ENCODE data around the gene KCNK6.

The KCNK6 gene

DNA sequence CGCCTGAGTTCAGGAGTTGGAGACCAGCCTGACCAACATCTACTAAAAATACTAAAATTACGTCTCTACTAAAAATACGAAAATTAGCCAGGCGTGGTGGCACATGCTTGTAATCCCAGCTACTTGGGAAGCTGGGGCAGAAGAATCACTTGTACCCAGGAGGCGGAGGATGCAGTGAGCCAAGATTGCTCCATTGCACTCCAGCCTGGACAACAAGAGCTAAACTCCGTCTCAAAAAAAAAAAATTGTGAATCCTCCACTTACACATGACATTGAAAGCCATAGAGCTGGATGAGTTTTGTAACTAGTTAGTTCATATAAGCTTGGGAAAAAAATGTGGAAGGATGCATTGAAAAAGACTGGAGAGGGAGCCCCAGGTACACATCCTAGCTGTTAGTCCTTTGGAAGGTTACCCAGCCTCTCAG is 54.3 kb downstream of the KCNK6 start:
- H3K27me3 ChIP-seq (ENCODE audit: insufficient read depth, low read length, poor library complexity), result no peaks in the 10 kb centered on the region
- H4K20me1 ChIP-seq (ENCODE audit: insufficient read depth, low read length), result peaks cover 22% of the 10 kb centered on the region
- H3K4me2 ChIP-seq (ENCODE audit: insufficient read depth, low read length), result peak overlapping the region; percentile 72
- peak overlapping the region; percentile 91 for H3K9ac ChIP-seq (ENCODE audit: low read depth, low read length)
- no peak for TF ChIP-seq EZH2 (IDR thresholded peaks at IDR 0.05; ENCODE audit: borderline replicate concordance, low read depth, low read length, severe bottlenecking)
- TF ChIP-seq, protein P1, sequence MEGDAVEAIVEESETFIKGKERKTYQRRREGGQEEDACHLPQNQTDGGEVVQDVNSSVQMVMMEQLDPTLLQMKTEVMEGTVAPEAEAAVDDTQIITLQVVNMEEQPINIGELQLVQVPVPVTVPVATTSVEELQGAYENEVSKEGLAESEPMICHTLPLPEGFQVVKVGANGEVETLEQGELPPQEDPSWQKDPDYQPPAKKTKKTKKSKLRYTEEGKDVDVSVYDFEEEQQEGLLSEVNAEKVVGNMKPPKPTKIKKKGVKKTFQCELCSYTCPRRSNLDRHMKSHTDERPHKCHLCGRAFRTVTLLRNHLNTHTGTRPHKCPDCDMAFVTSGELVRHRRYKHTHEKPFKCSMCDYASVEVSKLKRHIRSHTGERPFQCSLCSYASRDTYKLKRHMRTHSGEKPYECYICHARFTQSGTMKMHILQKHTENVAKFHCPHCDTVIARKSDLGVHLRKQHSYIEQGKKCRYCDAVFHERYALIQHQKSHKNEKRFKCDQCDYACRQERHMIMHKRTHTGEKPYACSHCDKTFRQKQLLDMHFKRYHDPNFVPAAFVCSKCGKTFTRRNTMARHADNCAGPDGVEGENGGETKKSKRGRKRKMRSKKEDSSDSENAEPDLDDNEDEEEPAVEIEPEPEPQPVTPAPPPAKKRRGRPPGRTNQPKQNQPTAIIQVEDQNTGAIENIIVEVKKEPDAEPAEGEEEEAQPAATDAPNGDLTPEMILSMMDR (IDR thresholded peaks at IDR 0.05; ENCODE audit: borderline replicate concordance, extremely low read depth, low read length, poor library complexity, severe bottlenecking), result no peak
- peaks cover 40% of the 10 kb centered on the region for H3K79me2 ChIP-seq (ENCODE audit: insufficient read depth, low read length)
- ATAC-seq (ENCODE audit: insufficient read depth, low read depth) (no peak), DNase-seq (no peak)
- no peaks in the 10 kb centered on the region for H3K9me3 ChIP-seq (ENCODE audit: insufficient read depth, low read length, severe bottlenecking)
- peaks cover 26% of the 10 kb centered on the region for H3K4me1 ChIP-seq (ENCODE audit: insufficient read depth, low read length)
- peak overlapping the region; percentile 95 for H2AFZ ChIP-seq (ENCODE audit: low read depth, low read length)
- H3K4me3 ChIP-seq (ENCODE audit: low read depth in 1 of 2, low read length in 2 of 2), result peak overlapping the region; percentile 28 to 67; a peak in 3 of 4 replicates
- H3K27ac ChIP-seq (ENCODE audit: low read length), result peak overlapping the region; percentile 90
- H3K36me3 ChIP-seq (ENCODE audit: insufficient read depth, low read length), result peaks cover 32% of the 10 kb centered on the region

DNA sequence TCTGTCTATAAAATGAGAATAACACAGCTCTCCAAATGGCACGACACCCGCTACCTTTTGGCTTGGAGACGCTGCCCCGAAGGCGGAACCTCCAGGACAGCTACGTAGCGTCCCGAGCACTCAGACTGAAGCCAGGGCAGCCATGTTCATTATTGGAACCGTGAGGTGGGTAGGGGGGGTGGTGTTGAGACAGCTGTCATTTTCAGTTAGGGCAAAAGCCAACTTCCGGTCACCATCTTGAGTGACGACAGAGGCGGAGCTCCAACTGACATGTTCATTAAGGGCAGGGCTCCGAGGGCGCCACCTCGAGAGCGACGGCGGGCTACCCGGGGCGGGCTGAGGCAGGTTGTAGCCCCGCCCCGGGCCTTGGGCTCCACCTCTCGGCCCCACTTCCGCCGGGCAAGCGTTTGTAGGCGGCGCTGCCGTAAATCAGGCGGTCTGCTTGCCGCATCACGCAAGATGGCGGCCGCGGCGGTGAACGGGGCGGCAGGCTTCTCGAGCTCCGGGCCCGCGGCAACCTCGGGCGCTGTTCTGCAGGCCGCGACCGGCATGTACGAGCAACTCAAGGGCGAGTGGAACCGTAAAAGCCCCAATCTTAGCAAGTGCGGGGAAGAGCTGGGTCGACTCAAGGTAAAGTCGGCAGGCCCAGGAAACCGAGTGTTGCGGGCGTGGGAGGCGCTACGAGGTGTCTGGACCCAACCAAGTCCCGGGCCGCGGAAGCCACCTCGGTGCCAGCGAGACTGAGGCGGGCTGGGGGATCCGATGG is 54.9 kb downstream of the KCNK6 start, which contains the start of gene PSMD8:
Gene PSMD8 (plus strand): TSS at position 240 of the 766 bp plus-strand sequence. CDS start 31 bp downstream, at position 271.
- peak within 1 kb of the TSS; percentile 90 for H3K27ac ChIP-seq (ENCODE audit: low read length)
- TF ChIP-seq, protein P1 (IDR thresholded peaks at IDR 0.05; ENCODE audit: borderline replicate concordance, extremely low read depth, low read length, poor library complexity, severe bottlenecking), result peak; percentile 45
- no peak for TF ChIP-seq EZH2 (IDR thresholded peaks at IDR 0.05; ENCODE audit: borderline replicate concordance, low read depth, low read length, severe bottlenecking)
- no peaks in the 10 kb centered on the region for H3K9me3 ChIP-seq (ENCODE audit: insufficient read depth, low read length, severe bottlenecking)
- H3K79me2 ChIP-seq (ENCODE audit: insufficient read depth, low read length), result peaks cover 46% of the 10 kb centered on the region
- peak within 1 kb of the TSS; percentile 93 for H3K4me2 ChIP-seq (ENCODE audit: insufficient read depth, low read length)
- peak within 1 kb of the TSS; percentile 91 to 94 for H3K4me3 ChIP-seq (ENCODE audit: low read depth in 1 of 2, low read length in 2 of 2)
- peak within 1 kb of the TSS; percentile 95 for H2AFZ ChIP-seq (ENCODE audit: low read depth, low read length)
- H3K9ac ChIP-seq (ENCODE audit: low read depth, low read length), result peak within 1 kb of the TSS; percentile 91
- peak; percentile 99 for DNase-seq
- ATAC-seq (ENCODE audit: insufficient read depth, low read depth), result peak; percentile 93
- peaks cover 28% of the 10 kb centered on the region for H4K20me1 ChIP-seq (ENCODE audit: insufficient read depth, low read length)
- H3K4me1 ChIP-seq (ENCODE audit: insufficient read depth, low read length), result peaks cover 26% of the 10 kb centered on the region
- H3K27me3 ChIP-seq (ENCODE audit: insufficient read depth, low read length, poor library complexity), result no peaks in the 10 kb centered on the region
- peaks cover 38% of the 10 kb centered on the region for H3K36me3 ChIP-seq (ENCODE audit: insufficient read depth, low read length)

DNA sequence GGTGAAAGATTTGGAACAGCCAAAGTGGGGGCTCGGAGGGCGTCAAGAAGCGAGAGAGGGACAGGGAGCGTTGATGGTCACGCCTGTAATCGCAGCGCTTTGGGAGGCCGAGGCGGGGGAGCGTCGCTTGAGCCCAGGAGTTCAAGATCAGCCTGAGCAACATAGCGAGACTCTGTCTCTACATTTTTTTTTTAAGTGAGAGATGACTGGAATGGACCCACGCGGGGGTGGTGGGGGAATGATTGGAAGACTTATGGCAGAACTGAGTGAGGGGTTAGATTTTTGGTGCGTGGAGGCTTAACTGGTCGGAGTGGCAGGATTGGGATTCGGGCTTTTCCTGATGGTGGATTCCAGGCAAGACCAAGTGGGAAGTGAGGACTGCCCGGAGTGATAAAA is 55.5 kb downstream of the KCNK6 start:
- peaks cover 48% of the 10 kb centered on the region for H3K79me2 ChIP-seq (ENCODE audit: insufficient read depth, low read length)

More for the DNA sequence above, 55.5 kb downstream of the KCNK6 start:
- peak overlapping the region; percentile 90 for H3K27ac ChIP-seq (ENCODE audit: low read length)
- no peak for DNase-seq
- H3K4me1 ChIP-seq (ENCODE audit: insufficient read depth, low read length), result peaks cover 26% of the 10 kb centered on the region
- H4K20me1 ChIP-seq (ENCODE audit: insufficient read depth, low read length), result peaks cover 29% of the 10 kb centered on the region
- H3K27me3 ChIP-seq (ENCODE audit: insufficient read depth, low read length, poor library complexity), result no peaks in the 10 kb centered on the region
- peak overlapping the region; percentile 91 to 94 for H3K4me3 ChIP-seq (ENCODE audit: low read depth in 1 of 2, low read length in 2 of 2)
- peak overlapping the region; percentile 89 for H2AFZ ChIP-seq (ENCODE audit: low read depth, low read length)
- no peaks in the 10 kb centered on the region for H3K9me3 ChIP-seq (ENCODE audit: insufficient read depth, low read length, severe bottlenecking)
- H3K4me2 ChIP-seq (ENCODE audit: insufficient read depth, low read length), result peak overlapping the region; percentile 93
- no peak for ATAC-seq (ENCODE audit: insufficient read depth, low read depth)
- no peak for TF ChIP-seq EZH2 (IDR thresholded peaks at IDR 0.05; ENCODE audit: borderline replicate concordance, low read depth, low read length, severe bottlenecking)
- TF ChIP-seq, protein P1 (IDR thresholded peaks at IDR 0.05; ENCODE audit: borderline replicate concordance, extremely low read depth, low read length, poor library complexity, severe bottlenecking), result no peak
- H3K9ac ChIP-seq (ENCODE audit: low read depth, low read length), result peak overlapping the region; percentile 91
- peaks cover 42% of the 10 kb centered on the region for H3K36me3 ChIP-seq (ENCODE audit: insufficient read depth, low read length)
